Lung microvascular endothelial cell (primary cell): Measurements from ENCODE around the gene DCBLD2. TPM values are rescaled to one million over a fixed set of nuclear protein-coding genes. Genes with fewer than 3 reads are reported as not detected.

Experiments
- DNase-seq, 2 donors: peaks; one replicate each; pipeline versions ENCODE4 v3.0.0 to v3.0.0-alpha.2; 2010; ENCODE audit warnings: low read depth in 2 of 2
- total RNA-seq: library from RNA; depleted of rRNA; stranded (reverse); fragments of >200 nt; gene quantifications from 2 replicates; pipeline ENCODE4 v1.2.1, GENCODE V29; 2014

Gene DCBLD2, protein sequence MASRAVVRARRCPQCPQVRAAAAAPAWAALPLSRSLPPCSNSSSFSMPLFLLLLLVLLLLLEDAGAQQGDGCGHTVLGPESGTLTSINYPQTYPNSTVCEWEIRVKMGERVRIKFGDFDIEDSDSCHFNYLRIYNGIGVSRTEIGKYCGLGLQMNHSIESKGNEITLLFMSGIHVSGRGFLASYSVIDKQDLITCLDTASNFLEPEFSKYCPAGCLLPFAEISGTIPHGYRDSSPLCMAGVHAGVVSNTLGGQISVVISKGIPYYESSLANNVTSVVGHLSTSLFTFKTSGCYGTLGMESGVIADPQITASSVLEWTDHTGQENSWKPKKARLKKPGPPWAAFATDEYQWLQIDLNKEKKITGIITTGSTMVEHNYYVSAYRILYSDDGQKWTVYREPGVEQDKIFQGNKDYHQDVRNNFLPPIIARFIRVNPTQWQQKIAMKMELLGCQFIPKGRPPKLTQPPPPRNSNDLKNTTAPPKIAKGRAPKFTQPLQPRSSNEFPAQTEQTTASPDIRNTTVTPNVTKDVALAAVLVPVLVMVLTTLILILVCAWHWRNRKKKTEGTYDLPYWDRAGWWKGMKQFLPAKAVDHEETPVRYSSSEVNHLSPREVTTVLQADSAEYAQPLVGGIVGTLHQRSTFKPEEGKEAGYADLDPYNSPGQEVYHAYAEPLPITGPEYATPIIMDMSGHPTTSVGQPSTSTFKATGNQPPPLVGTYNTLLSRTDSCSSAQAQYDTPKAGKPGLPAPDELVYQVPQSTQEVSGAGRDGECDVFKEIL
- total RNA-seq = 16.1 and 16.5 TPM in 2 replicates

DNA sequence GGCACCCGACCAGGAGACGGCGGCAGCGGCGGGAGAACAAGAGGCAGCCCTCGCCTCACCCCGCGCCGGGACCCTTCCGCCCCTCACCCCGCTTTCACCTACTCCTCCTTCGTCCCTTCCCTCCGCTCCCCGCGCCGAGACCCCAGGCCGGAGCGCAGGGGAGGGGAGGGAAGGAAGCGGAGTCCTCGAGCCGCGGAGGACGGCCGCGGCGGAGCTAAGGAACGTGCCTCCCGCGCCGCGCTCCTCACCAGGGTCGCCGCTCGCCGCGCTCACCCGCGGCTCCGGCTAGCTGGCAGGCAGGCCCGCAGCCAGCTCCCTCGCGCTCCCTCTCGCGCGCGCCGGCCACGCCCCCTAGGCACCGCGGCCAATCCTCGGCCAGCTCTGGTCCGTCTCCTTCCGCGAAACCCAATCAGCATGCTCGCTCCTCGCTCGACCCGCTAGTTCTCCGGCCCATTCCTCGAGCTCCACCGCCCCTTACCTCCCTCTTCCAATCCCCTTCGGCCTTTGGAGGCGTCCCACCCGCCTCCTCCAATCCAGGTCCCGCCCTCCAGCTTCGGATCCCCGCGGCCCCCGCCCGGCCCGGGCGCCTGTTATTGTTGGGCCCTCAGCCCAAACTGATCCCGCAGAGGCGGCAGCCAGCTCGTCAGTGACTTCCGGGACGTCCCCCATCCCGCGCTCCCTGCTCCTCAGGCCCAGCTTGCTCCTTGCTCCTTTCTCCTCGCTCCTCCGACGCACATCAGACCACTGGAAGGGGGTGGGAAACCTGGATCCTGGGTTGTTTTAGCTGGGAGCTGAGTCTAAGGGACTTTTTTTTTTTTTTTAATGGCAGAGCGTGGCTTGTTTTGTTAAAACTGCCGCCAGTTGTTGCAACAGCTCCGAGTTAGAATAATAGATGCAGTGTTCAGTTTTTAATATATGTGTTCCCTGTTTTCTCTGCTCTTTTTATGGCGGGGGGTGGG lies at the start of gene DCBLD2:
Gene DCBLD2 (minus strand): TSS at position 304 of the 959 bp plus-strand sequence. CDS start 369 bp downstream, outside the sequence.
- DNase-seq = peak; percentile 100

DNA sequence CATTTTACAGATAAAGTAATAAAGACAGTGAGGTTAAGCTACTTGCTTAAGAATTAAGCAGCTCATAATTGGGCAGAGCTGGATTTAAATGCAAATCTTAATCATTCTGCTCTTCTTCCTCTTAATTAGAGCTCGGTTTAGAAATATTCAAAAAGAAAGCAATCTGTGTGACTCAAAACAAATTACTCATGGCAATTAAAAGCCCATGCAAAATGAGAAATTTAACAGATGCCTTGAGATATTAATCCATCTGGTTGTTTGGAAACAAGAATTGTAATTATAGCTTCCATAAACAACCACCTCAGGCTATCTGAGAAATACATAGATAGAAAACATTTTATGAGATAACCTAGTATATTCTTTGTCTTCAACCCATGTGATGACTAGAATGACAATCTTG lies 44.2 kb upstream of the DCBLD2 start:
- DNase-seq = no peak

DNA sequence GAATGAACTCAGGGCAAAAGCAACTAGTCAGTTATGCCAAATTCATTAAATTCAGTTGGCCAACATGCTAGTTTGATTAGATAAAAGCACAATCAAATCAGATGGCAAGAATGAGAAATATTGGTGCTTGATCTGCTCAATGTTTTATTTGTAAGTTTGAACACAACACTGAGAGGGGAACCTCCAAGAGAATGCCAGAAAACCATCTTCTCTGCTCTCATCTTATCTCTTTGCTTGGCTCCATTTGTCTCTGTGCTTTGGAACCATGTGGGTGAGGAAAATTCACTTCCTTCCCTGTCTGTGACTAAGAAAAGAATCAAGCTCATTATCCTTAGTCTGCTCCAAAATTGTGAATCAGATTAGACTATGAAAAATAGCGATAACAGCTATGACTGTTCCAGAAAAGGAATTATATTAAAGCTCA lies 43.6 kb upstream of the DCBLD2 start:
- peak in 1 of 2 donors; percentile 44 for DNase-seq

DNA sequence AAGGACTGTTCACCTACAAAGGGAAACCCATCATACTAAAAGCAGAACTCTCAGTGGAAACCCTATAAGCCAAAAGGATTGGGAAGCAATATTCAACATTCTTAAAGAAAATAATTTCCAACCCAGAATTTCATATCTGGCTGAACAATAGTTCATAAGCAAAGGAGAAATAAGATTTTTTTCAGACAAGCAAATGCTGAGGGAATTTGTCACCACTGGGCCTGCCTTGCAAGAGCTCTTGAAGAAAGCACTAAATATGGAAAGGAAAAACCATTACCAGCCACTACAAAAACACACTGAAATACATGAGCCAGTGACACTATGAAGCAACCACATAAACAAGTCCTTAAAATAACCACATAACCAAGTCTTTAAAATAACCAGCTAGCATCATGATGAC lies 28.9 kb upstream of the DCBLD2 start:
- DNase-seq = no peak

DNA sequence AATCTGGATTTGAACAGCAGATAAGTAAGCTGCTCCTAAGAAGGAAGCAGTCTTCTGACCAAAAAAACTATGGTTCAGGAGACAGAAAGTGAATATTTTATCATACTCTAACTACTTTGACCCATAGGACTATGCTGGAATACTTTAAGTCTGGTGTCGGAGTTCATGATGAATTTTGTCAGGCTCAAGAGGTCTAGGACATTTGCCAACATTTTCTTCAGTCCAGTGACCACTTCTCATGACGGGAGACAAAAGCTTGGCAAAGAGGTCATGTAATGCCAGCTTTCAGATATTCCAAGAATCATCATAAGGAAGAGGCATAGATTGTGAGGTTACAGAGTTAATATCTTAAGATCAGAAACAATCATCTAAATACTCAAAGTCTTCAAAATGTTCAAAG lies 20.5 kb upstream of the DCBLD2 start:
- DNase-seq = no peak

DNA sequence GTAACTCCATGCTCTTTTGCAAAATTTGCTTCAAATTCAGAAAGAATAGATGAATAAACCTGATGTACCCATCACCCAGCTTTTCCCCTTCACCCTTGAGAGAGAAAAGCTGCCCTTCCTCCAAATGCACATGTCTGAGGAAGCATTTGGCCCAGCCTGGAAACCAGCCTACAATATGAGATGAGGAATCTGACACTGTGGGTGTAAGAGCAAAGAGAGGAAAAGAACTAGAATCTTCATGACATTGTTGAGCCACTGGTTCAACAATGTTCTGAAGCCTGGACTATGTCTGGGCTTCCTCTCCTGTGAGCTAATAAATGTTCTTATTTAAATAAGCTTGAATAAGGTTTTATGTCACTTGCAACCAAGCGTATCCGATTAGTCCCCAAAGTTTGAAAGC lies 18.7 kb upstream of the DCBLD2 start:
- DNase-seq = no peak

DNA sequence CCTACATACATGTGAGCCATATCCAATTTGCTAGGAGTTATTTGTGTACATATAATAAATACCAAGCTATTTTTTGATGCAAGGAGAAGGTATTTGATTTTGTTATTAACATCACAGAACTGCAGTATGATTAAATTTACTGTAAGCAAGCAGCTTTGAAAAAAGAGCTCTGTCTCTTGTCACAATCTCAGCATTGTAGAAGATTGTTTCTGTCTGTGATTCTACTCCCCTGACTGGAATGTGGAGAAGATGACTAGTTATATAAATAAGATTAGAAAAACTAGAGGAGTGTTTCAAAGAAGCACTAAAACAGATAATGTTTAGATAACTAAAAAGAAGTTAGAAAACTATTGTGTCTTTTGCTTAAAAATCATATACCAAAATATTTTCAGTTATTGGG lies 17.1 kb upstream of the DCBLD2 start:
- DNase-seq = no peak

DNA sequence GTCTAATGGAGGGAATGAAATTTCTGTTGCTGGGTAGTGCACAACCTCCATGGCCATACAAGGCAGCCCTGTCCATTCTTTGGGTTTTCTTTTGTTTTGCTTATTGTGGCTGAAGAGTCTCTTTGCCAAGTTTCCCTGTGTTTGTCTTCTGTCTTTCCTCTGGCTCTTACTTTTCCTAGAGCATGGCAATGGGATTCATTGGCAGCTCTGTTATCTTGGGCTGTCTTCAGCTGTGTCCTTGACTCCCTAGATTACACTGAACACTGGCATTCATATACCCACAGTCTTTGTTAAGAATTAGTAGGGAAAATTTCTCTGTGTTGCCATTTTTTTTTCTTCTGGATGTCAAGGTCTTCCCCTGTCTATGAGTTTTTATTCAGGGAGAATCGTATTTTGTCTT lies 16.1 kb upstream of the DCBLD2 start:
- DNase-seq = no peak

DNA sequence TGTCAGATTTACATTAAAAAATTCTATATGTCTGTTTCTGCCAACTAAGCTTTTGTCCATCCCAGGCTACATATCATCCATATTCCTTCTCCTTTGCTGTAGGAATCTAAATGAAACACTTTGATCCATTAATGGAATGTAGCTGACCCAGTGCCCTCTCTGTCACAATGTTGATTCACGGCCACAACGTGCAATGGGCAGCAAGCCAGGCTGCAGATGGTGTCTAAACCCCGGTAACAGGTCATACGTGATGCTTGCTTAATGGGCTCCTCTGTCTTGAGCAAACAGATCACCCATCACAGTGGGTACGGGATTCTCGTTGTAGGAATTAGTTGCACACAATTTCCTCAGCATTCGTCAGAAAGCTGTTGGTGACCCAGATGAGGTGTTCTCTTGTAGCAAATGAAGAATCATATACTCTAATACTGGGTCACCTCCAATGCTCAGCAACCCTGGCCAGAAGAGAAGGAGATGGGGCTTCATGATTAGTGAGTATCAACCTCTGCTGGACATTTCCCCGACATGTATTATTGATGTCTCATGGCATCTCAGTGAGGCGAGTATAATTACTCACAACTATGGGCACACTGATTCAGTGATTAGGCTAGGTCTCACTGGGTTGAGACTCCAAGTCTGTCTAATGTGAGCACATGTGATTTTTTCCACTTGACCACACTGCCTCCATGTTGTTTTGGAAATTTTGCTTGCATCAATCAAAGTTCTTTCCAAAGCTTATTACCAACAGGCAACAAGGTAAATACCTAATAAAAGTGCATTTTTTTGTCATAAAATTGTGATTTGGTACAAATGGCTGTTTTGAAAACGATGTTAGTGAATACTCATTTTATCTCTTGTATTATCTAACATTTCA lies 12.9 kb upstream of the DCBLD2 start:
- peak; percentile 23 to 63 for DNase-seq

DNA sequence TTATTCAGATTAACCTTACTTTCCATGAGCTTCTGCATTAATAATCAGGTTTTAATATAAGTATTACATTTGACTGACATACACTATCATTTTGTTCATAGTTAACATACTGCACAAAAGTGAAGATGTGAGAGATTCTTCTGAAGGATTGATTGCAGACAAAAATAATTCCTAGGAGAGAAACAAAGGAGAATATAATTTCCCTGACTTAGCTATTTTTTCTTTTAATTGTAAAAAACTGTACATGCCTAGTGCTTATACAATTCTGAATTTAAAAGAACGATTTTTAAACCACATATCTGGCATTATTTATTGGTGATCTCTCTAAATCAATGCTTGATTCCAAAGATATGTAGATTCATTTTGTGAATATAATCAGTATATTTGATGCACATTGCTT lies 11.0 kb upstream of the DCBLD2 start:
- DNase-seq = no peak

DNA sequence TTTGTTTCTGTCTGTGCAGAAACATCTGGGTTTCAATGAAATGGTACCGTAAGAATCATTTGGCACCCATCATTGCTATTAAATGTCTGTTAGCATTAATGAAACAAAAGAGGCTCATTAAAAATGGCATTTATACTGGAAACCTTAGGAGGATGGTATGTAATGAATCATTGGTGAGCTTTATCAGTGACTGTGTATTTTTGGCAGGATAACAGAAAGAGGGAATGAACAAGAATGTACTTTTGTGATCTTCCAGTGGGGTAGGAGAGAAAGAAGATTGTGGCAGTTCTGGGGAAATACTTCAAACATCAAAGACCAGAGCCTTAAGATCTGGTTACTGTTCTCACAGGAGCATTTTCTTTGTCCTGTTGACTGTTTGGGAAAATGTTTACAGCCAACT lies 4.7 kb upstream of the DCBLD2 start:
- peak in 1 of 2 donors; percentile 22 for DNase-seq

DNA sequence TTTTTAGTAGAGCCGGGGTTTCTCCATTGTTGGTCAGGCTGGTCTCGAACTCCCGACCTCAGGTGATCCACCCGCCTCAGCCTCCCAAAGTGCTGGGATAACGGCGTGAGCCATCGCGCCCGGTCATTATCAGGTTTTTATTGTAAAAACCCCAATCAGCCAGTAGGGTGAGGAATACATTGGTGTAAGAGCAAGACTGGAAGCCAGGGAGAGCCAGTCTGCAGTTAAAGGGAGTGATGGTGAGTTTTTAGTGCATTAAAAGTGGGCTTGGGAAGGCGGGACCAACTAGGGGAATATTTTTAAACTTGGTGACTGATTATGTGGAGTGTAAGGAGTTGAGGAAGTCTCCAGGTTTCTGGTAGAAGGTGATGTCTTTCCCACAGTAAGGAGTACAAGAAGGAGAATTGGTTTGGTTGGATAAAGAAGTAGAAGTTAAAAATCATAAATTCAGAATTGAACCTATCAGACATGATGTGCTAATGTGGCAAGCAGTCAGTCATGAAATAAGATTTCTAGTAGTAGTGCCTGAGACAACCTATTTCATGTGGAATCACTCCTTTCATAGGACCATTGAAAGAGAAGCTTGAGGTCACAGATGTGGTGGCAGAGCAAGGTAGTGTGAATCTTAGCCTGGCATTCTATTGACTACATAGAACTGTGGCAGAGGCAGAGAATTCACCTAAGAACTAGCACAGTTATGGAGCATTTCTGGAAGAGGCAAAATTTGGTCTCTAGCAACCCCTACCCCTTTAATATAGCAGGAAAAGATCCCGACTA lies 2.4 kb upstream of the DCBLD2 start:
- DNase-seq = no peak

DNA sequence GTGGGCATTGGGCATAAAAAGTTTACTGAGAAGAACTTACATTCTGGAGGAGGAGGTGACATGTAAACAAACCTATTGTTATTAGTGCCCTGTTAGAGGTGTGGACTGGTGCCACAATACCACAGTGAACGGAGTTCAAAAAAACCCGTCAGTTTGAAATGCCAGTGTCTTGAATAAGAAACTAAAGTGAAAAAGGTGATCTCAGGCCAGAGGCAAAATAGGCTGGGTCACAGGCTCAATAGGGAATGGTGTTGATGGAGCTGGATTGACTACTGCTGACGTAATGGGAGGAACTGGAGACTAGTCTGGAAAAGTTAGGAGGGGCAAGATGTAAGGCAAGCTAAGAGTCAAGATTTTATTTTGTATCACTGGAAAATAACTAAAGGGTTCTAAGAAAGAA lies 1.6 kb upstream of the DCBLD2 start:
- no peak for DNase-seq

DNA sequence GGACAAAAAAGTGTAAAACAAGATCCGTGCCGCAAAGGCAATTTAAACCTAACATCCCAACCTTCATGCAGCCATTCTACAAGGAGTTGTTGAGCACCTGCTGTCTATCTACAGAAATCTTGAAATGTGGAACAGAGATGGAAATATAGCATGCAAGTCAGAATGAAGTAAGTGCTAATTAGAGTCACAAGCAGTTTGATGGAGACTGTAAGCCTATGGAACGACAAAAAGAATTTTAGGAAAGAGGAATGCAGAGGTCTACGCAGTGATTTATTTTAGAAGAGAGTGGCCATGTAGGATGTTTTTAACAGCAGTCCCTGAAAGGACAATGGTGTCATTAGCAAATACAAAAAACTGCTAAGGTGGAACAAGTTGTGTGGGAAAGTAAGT lies 851 bp upstream of the DCBLD2 start:
- no peak for DNase-seq

DNA sequence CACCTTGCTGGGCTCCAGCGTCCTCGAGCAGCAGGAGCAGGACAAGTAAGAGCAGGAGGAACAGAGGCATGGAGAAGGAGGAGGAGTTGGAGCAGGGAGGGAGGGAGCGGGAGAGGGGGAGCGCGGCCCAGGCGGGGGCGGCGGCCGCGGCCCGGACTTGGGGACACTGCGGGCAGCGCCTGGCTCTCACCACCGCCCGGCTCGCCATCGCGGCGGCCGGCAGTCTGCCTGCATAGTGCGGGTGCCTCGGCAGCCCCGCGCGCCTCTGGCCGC lies 440 bp downstream of the DCBLD2 start:
- peak; percentile 52 to 64 for DNase-seq

DNA sequence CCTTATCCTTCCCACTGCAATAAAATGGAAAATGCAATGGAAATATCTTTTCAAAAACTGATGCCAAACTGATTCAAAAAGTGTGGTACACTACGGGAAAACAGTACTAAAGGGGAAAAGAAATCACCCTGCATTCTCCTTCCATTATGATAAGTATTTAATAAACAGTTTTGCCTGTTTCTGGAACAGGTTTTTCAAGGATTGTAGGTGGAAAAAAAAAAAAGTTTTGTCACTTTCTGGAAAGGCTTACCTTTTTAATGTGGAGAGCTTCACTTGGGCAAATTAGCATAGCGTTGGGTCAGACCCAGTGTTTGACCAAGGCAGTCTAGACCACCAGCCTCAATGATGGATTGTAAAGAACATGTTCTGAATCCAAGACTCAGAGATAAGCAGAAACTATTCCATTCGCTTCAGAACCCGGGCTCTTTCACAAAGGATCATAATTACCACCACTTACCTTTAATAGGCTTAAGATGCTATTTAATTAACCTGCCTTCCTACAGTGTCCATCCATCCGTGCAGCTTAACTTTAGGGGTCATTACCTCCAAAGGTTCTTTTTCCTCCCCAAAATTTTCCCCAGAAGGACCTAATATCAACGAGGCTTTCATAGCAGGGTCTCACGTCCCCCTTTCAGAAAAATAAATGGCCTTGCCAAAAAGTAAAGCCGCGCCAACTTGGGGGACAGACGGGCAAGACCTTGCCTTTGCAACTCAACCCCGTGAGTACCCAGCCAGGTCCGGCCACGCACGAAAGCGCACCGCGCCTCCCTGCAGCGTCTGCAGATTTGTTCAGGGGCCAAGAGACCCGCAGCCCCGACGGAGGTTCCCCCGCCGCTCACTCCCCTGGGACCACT lies 1.0 kb downstream of the DCBLD2 start:
- no peak for DNase-seq

DNA sequence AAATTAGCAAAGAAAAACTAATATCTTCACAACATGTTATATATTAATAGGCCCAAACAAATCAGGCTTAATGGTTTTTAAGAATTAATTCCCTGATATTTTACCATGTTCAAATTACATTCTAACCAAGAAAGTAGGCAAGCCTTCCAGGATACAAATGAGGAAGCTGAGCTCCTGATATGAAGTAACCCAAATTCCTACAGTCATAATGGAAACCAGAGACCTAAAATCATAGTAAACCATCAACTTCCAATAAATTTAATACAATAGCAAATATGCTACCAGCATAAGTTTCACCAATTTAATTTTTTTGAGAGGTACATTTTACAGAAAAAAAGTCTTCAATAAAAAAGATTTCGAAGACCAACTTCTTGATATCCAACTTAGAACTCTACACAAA lies 3.8 kb downstream of the DCBLD2 start:
- no peak for DNase-seq

DNA sequence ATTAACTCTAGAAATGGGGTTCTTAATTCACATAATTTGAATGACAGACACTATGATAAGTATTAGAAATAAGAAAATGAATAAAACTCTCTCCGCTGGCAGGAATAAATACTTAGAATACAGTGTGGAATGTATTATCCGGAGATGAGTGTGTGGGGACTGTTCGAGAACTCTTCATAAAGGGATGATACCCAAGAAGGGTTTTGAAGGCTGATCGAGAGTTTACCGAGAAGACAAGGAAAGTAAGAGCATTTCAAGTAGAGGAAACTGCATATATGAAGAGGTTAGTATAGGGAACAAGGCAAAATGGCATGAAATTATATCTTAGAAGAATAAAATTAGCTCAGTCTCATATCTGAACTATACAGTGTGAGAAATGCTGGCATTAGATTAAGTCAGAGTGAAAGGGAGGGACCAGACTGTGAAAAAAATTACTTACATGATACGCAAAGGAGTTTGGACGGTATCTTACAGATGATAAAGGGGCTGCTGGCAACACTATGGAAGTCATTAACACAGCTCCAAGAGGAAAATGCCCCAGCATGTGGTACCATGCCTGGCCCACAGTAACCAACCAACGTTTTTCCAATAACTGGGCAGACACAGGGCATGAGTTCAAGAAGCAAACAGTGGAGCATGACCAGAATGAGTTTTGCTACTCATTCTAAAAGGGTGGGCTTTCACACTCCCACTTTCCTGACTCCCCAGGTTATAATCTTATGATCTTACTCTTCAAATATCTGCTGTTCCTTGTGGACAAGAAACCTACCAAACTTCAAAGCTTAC lies 6.5 kb downstream of the DCBLD2 start:
- no peak for DNase-seq
